ENCODE measurements around the gene CDC42EP3.

The CDC42EP3 gene

GRCh38 chr2:37602040-37602439 is 69.4 kb downstream of the CDC42EP3 start:
- no peaks in the 10 kb centered on the region for H3K36me3 ChIP-seq
- H3K4me3 ChIP-seq (ENCODE audit: low read depth, low read length) = no peak overlapping the region
- DNase-seq = no peak
- no peaks in the 10 kb centered on the region; the same call in 1 of the 2 replicates for H3K9me3 ChIP-seq
- H3K4me1 ChIP-seq = no peaks in the 10 kb centered on the region
- TF ChIP-seq CTCF (IDR thresholded peaks at IDR 0.05; ENCODE audit: low read depth, low read length) = no peak
- H3K27me3 ChIP-seq = no peaks in the 10 kb centered on the region

GRCh38 chr2:37601569-37601968 is 69.9 kb downstream of the CDC42EP3 start:
- TF ChIP-seq CTCF (IDR thresholded peaks at IDR 0.05; ENCODE audit: low read depth, low read length) = no peak
- no peak for DNase-seq
- H3K27me3 ChIP-seq = no peaks in the 10 kb centered on the region
- no peaks in the 10 kb centered on the region; the same call in 1 of the 2 replicates for H3K9me3 ChIP-seq
- H3K36me3 ChIP-seq = no peaks in the 10 kb centered on the region
- H3K4me1 ChIP-seq = no peaks in the 10 kb centered on the region
- H3K4me3 ChIP-seq (ENCODE audit: low read depth, low read length) = no peak overlapping the region

DNA sequence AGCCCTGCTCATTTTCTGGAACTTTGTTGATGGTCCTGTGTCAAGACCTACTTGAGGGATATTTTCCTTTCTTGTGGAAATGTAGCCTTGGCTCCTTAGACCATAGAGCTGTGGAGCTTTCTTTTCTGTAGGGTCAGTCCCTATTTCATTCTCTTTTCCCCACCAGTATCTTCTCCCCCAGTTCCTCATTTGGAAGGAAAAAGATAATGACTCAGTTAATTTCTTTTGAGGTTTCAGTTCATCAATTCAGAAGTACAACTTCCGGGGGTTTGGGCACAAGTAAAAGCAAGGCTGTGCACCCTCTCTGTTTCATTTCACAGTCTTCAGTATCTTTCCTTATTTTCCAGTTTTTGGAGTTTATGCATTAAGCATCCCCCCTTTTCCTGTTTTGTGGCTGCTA is 70.7 kb downstream of the CDC42EP3 start:
- no peak for DNase-seq
- Histone ChIP-seq H3K9me3 (no peaks in the 10 kb centered on the region), H3K4me3 (ENCODE audit: low read depth, low read length) (no peak overlapping the region), H3K4me1 (no peaks in the 10 kb centered on the region), H3K36me3 (no peaks in the 10 kb centered on the region), H3K27me3 (no peaks in the 10 kb centered on the region)
- TF ChIP-seq CTCF (IDR thresholded peaks at IDR 0.05; ENCODE audit: low read depth, low read length) = no peak

DNA sequence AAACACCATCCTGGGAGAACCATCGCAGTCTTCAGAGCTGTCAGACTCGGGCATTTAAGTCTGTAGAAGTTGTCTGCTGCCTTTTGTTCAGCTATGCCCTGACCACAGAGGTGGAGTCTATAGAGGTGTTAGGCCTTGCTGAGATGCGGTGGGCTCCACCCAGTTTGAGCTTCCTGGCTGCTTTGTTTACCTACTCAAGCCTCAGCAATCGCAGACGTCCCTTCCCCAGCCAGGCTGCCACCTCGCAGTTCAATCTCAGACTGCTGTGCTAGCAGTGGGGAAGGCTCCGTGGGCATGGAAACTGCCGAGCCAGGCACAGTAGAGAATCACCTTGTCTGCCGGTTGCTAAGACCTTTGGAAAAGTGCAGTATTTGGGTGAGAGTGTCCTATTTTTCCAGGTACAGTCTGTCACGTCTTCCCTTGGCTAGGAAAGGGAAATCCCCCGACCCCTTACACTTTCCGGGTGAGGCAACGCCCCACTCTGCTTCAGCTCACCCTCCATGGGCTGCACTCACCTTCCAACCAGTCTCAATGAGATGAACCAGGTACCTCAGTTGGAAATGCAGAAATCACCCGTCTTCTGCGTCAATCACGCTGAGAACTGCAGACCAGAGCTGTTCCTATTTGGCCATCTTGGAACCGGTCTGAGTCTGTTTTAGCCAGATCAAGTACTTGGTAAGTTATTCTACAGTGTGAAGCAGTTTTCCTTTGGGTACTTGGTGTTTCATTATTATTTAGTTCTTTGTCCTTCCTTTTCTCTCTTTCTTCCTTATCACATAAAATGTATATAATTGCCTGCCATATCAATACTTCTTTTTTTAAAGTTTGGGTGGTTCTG is 71.5 kb downstream of the CDC42EP3 start:
- no peaks in the 10 kb centered on the region for H3K36me3 ChIP-seq
- no peak overlapping the region for H3K4me3 ChIP-seq (ENCODE audit: low read depth, low read length)
- no peaks in the 10 kb centered on the region for H3K4me1 ChIP-seq
- H3K27me3 ChIP-seq = no peaks in the 10 kb centered on the region
- no peak for DNase-seq
- no peak for TF ChIP-seq CTCF (IDR thresholded peaks at IDR 0.05; ENCODE audit: low read depth, low read length)
- no peaks in the 10 kb centered on the region for H3K9me3 ChIP-seq

GRCh38 chr2:37593694-37594093 is 77.7 kb downstream of the CDC42EP3 start:
- Histone ChIP-seq H3K4me1 (no peaks in the 10 kb centered on the region; the same call in 1 of the 2 replicates), H3K9me3 (no peaks in the 10 kb centered on the region; the same call in 1 of the 2 replicates), H3K27me3 (no peaks in the 10 kb centered on the region), H3K4me3 (ENCODE audit: low read depth, low read length) (no peak overlapping the region), H3K36me3 (no peaks in the 10 kb centered on the region)
- DNase-seq = no peak
- no peak for TF ChIP-seq CTCF (IDR thresholded peaks at IDR 0.05; ENCODE audit: low read depth, low read length)

DNA sequence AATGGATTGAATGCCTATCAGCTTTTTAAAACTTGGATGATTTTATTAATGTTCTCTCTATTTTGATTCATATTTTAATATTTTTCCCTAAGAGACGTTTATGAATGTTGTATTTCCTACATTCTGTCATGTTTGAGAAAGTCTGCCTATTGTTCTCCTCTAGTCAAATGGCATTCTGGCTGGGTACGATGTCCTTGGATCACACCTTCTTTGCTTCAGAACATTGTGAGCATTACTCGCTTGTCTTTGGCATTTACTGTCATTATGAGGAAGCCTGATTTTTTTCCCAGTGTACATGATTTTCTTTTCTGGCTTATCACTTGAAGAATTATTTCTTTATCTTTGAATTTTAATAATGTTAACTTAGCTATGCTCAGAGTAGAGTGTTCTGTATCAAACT is 78.4 kb downstream of the CDC42EP3 start:
- Histone ChIP-seq H3K4me3 (ENCODE audit: low read depth, low read length) (no peak overlapping the region), H3K4me1 (no peaks in the 10 kb centered on the region; the same call in 1 of the 2 replicates), H3K9me3 (no peaks in the 10 kb centered on the region; the same call in 1 of the 2 replicates), H3K27me3 (no peaks in the 10 kb centered on the region), H3K36me3 (no peaks in the 10 kb centered on the region)
- TF ChIP-seq CTCF (IDR thresholded peaks at IDR 0.05; ENCODE audit: low read depth, low read length) = no peak
- no peak for DNase-seq

All from BE2C (cell line).